ENCODE data around the gene IPO4. TPM values are rescaled to one million over a fixed set of nuclear protein-coding genes. Genes with fewer than 3 reads are reported as not detected.

IPO4 gene
- total and polyA plus RNA-seq, 2 donors (not counting 1 experiment from before 2014, with no cell fraction given): 12.4 to 25.3 TPM

DNA sequence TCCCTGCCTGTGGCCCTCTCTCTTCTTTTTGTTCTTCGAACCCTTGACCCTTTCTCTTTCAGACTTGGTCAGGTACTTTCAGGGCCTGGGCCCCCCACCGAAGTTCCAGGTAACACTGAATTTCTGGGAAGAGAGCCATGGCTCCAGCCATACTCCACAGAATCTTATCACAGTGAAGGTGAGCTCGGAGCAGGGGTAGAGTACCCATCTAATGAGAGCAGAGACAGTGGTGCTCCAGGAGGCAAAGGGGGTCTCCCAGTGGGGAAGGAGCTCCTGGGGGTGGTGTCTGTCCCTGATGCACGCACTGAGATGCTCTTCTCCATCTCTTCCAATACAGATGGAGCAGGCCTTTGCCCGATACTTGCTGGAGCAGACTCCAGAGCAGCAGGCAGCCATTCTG is 22.8 kb downstream of the IPO4 start:
- H3K9me3 ChIP-seq (ENCODE audit: control insufficient read depth, insufficient read depth, low read depth, low read length): no peaks in the 10 kb centered on the region
- DNase-seq (ENCODE audit: low read depth in 2 of 2): no peak
- no peak overlapping the region for H3K4me3 ChIP-seq (replicated peaks in 1 of 4; ENCODE audit: control extremely low read depth in 1 of 4, insufficient read depth in 1 of 4, low read depth in 3 of 4, low read length in 4 of 4)
- no peak overlapping the region for H3K9ac ChIP-seq (ENCODE audit: insufficient read depth, low read length)
- peaks cover 19% of the 10 kb centered on the region for H3K79me2 ChIP-seq (ENCODE audit: control insufficient read depth, insufficient read depth, low read length)
- no peak overlapping the region for H3K27ac ChIP-seq (ENCODE audit: insufficient read depth, low read length)
- no peak overlapping the region for H3K4me2 ChIP-seq (ENCODE audit: extremely low read depth, insufficient read depth, low read length)
- no peaks in the 10 kb centered on the region for H3K27me3 ChIP-seq (ENCODE audit: control insufficient read depth, insufficient read depth, low read length)
- TF ChIP-seq, protein P1, sequence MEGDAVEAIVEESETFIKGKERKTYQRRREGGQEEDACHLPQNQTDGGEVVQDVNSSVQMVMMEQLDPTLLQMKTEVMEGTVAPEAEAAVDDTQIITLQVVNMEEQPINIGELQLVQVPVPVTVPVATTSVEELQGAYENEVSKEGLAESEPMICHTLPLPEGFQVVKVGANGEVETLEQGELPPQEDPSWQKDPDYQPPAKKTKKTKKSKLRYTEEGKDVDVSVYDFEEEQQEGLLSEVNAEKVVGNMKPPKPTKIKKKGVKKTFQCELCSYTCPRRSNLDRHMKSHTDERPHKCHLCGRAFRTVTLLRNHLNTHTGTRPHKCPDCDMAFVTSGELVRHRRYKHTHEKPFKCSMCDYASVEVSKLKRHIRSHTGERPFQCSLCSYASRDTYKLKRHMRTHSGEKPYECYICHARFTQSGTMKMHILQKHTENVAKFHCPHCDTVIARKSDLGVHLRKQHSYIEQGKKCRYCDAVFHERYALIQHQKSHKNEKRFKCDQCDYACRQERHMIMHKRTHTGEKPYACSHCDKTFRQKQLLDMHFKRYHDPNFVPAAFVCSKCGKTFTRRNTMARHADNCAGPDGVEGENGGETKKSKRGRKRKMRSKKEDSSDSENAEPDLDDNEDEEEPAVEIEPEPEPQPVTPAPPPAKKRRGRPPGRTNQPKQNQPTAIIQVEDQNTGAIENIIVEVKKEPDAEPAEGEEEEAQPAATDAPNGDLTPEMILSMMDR (conservative IDR thresholded peaks at IDR 0.05 in 1 of 2, IDR thresholded peaks at IDR 0.05 in 1 of 2; ENCODE audit: low read depth in 1 of 2, low read length in 2 of 2): no peak
- no peak for TF ChIP-seq EZH2 (IDR thresholded peaks at IDR 0.05; ENCODE audit: low read length, missing control alignments)
- peaks cover 31% of the 10 kb centered on the region for H3K36me3 ChIP-seq (ENCODE audit: control insufficient read depth, insufficient read depth, low read length)
- H4K20me1 ChIP-seq (ENCODE audit: control insufficient read depth, extremely low read depth, insufficient read depth, low read length): no peaks in the 10 kb centered on the region
- H3K4me1 ChIP-seq (ENCODE audit: control insufficient read depth, extremely low read depth, insufficient read depth, low read length): peaks cover 6% of the 10 kb centered on the region
- H2AFZ ChIP-seq (ENCODE audit: low read length): no peak overlapping the region

DNA sequence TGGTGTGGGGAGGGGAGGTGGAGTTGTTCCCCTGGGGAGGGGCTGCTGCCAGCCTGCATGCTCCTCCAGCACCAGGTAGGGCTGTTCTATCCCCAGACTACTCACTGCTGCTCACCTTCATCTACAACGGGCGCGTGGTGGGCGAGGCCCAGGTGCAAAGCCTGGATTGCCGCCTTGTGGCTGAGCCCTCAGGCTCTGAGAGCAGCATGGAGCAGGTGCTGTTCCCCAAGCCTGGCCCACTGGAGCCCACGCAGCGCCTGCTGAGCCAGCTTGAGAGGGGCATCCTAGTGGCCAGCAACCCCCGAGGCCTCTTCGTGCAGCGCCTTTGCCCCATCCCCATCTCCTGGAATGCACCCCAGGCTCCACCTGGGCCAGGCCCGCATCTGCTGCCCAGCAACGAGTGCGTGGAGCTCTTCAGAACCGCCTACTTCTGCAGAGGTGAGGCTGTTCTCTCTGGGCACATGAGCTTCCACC is 24.1 kb downstream of the IPO4 start:
- Histone ChIP-seq H3K36me3 (ENCODE audit: control insufficient read depth, insufficient read depth, low read length) (peaks cover 37% of the 10 kb centered on the region), H3K27ac (ENCODE audit: insufficient read depth, low read length) (no peak overlapping the region), H3K4me3 (replicated peaks in 1 of 4; ENCODE audit: control extremely low read depth in 1 of 4, insufficient read depth in 1 of 4, low read depth in 3 of 4, low read length in 4 of 4) (no peak overlapping the region), H3K27me3 (ENCODE audit: control insufficient read depth, insufficient read depth, low read length) (no peaks in the 10 kb centered on the region), H3K4me2 (ENCODE audit: extremely low read depth, insufficient read depth, low read length) (no peak overlapping the region), H3K9ac (ENCODE audit: insufficient read depth, low read length) (no peak overlapping the region), H4K20me1 (ENCODE audit: control insufficient read depth, extremely low read depth, insufficient read depth, low read length) (no peaks in the 10 kb centered on the region), H3K79me2 (ENCODE audit: control insufficient read depth, insufficient read depth, low read length) (peaks cover 19% of the 10 kb centered on the region), H2AFZ (ENCODE audit: low read length) (no peak overlapping the region), H3K9me3 (ENCODE audit: control insufficient read depth, insufficient read depth, low read depth, low read length) (no peaks in the 10 kb centered on the region), H3K4me1 (ENCODE audit: control insufficient read depth, extremely low read depth, insufficient read depth, low read length) (peaks cover 10% of the 10 kb centered on the region)
- no peak for TF ChIP-seq EZH2 (IDR thresholded peaks at IDR 0.05; ENCODE audit: low read length, missing control alignments)
- TF ChIP-seq, protein P1 (conservative IDR thresholded peaks at IDR 0.05 in 1 of 2, IDR thresholded peaks at IDR 0.05 in 1 of 2; ENCODE audit: low read depth in 1 of 2, low read length in 2 of 2): no peak
- DNase-seq (ENCODE audit: low read depth in 2 of 2): no peak

DNA sequence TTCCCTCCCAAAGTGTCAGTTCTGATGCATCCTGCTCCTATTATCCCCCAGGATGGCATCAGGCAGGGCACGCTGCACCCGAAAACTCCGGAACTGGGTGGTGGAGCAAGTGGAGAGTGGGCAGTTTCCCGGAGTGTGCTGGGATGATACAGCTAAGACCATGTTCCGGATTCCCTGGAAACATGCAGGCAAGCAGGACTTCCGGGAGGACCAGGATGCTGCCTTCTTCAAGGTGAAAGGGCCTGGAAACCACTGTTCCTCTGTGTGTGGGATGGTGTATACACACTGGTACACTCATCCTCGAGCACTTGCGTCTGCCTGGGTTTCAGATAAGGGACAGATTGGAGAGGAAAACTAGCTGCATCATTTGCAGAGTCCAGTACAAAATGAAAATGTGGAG is 26.5 kb downstream of the IPO4 start:
- Histone ChIP-seq H2AFZ (ENCODE audit: low read length) (no peak overlapping the region), H3K9ac (ENCODE audit: insufficient read depth, low read length) (peak overlapping the region; percentile 67), H3K27me3 (ENCODE audit: control insufficient read depth, insufficient read depth, low read length) (no peaks in the 10 kb centered on the region), H3K4me3 (replicated peaks in 1 of 4; ENCODE audit: control extremely low read depth in 1 of 4, insufficient read depth in 1 of 4, low read depth in 3 of 4, low read length in 4 of 4) (peak overlapping the region; percentile 68 to 100 (median 85)), H3K4me1 (ENCODE audit: control insufficient read depth, extremely low read depth, insufficient read depth, low read length) (peaks cover 10% of the 10 kb centered on the region), H3K79me2 (ENCODE audit: control insufficient read depth, insufficient read depth, low read length) (peaks cover 19% of the 10 kb centered on the region), H3K27ac (ENCODE audit: insufficient read depth, low read length) (peak overlapping the region; percentile 91), H3K36me3 (ENCODE audit: control insufficient read depth, insufficient read depth, low read length) (peaks cover 41% of the 10 kb centered on the region), H3K4me2 (ENCODE audit: extremely low read depth, insufficient read depth, low read length) (peak overlapping the region; percentile 89), H4K20me1 (ENCODE audit: control insufficient read depth, extremely low read depth, insufficient read depth, low read length) (no peaks in the 10 kb centered on the region), H3K9me3 (ENCODE audit: control insufficient read depth, insufficient read depth, low read depth, low read length) (no peaks in the 10 kb centered on the region)
- no peak for TF ChIP-seq EZH2 (IDR thresholded peaks at IDR 0.05; ENCODE audit: low read length, missing control alignments)
- TF ChIP-seq, protein P1 (conservative IDR thresholded peaks at IDR 0.05 in 1 of 2, IDR thresholded peaks at IDR 0.05 in 1 of 2; ENCODE audit: low read depth in 1 of 2, low read length in 2 of 2): no peak
- DNase-seq (ENCODE audit: low read depth in 2 of 2): peak in 1 of 2 donors; percentile 49

All from fibroblast of lung (primary cell).